SK-N-MC (cell line): Measurements from ENCODE around the gene DYNLT2.

Source experiments
- EZH2 ChIP-seq: fragments of 200-600 bp; sonication (generic); IDR thresholded peaks from one replicate; pipeline ENCODE4 v1.6.1; 2017; ENCODE audit warnings: antibody characterized with exemption
- POLR2AphosphoS5 ChIP-seq: IDR thresholded peaks from 2 replicates; pipeline ENCODE4 v1.6.1; 2012; ENCODE audit warnings: mild to moderate bottlenecking, low read depth, low read length, borderline replicate concordance

DNA sequence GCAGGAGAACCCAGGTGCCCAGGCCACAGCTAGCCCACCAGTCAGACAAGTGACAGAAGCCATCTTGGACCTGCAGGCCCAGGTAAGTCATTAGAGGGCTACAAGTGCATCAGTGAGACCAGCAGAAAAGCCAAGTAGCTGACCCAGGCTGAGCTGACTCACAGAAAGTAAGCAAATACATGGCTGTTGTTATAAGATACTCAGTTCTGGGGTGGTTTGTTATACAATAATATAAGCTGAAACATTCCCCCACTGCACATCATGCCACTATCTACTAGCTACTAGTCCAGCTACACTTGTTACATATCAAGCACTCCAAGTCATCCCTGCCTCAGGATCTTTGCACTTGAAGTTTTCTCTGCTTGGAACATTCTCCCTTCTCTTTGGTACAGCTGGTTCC lies 10.0 kb downstream of the DYNLT2 start:
- TF ChIP-seq EZH2 (no peak), POLR2AphosphoS5 (no peak)
